ENCODE measurements around the gene NCS1. TPM values are rescaled to one million over a fixed set of nuclear protein-coding genes. Genes with fewer than 3 reads are reported as not detected.

NCS1 gene
- total RNA-seq, 1 donor from 2014 or later: 26.6 TPM

DNA sequence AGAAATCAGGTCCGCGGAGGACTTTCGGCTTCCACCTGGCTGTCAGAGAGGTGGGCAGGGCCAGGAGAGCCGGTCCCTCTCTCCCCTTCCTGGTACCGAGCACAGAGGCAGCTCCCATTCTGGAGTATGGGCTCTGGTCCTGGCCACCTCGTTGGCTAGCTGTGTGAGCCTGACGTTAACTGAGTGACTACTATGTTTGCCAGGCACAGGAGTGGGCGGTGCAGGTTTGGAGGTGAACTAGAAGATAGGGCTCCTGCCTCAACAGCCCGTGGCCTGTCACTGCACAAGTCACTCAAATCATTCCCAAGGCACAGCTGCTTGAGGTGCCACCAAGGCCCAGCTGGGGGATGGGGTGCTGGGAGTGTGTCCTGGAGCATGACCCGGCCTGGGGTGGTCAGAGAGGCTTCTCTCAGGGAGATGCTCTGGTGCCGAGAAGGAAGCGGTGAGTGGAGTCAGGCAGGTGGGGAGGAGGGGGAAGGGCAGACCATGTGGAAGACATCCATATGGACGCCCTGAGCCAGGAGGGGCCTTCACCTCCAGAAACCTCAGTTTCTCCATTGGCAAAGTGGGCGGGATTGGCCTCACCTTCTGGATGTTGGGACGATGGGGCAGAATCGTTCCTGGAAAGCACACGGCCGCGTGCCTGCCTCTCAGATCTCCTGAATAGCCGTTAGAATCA, 39.5 kb downstream of the NCS1 start:
- Histone ChIP-seq H3K27me3 (ENCODE audit: control insufficient read depth, insufficient read depth, low read length) (no peaks in the 10 kb centered on the region), H3K4me3 (ENCODE audit: low read depth, low read length) (no peak overlapping the region), H3K36me3 (ENCODE audit: control insufficient read depth, insufficient read depth, low read length) (peaks cover 2% of the 10 kb centered on the region)
- DNase-seq (ENCODE audit: low read depth) (no peak), FAIRE-seq (no peak)
- TF ChIP-seq, protein P1, sequence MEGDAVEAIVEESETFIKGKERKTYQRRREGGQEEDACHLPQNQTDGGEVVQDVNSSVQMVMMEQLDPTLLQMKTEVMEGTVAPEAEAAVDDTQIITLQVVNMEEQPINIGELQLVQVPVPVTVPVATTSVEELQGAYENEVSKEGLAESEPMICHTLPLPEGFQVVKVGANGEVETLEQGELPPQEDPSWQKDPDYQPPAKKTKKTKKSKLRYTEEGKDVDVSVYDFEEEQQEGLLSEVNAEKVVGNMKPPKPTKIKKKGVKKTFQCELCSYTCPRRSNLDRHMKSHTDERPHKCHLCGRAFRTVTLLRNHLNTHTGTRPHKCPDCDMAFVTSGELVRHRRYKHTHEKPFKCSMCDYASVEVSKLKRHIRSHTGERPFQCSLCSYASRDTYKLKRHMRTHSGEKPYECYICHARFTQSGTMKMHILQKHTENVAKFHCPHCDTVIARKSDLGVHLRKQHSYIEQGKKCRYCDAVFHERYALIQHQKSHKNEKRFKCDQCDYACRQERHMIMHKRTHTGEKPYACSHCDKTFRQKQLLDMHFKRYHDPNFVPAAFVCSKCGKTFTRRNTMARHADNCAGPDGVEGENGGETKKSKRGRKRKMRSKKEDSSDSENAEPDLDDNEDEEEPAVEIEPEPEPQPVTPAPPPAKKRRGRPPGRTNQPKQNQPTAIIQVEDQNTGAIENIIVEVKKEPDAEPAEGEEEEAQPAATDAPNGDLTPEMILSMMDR (IDR thresholded peaks at IDR 0.05; ENCODE audit: insufficient read depth, low read length, severe bottlenecking): no peak

DNA sequence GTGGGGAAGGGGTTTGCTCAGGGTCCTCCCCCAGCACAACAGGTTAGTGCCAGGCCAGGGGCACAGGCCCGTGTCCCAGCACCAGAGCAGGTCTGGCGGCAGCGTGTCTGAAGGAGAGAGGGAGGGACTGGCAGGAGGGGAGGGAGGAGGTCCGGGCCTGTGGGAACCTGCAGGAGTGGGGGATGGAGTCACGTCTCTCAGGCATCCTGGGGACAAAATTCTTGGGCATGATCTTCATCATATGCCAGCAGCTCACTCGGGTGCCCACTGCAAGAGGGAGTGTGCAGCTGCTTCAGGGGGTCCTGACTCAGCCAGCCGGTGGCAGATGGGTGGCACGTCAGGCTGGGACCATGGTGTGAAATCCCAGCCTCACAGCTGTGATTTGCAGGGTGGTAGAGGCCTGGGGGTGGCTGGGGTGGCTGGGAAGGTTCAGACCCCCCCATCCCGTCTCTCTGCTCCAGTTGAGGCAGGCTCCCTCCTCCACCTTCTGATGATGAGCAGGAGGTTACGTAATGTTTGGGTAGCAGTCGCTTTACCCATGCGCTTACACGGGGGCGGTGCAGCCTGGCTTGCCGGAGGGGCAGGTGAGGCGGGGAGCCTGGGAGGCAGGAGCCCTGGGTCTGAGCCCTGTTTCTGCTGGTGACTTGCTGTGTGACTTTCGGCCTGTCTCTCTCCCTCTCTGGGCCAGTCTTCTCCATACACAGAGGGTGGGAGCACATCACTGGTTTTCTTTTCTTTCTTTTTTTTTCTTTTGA, 40.5 kb downstream of the NCS1 start:
- peak; percentile 80 for DNase-seq (ENCODE audit: low read depth)

DNA sequence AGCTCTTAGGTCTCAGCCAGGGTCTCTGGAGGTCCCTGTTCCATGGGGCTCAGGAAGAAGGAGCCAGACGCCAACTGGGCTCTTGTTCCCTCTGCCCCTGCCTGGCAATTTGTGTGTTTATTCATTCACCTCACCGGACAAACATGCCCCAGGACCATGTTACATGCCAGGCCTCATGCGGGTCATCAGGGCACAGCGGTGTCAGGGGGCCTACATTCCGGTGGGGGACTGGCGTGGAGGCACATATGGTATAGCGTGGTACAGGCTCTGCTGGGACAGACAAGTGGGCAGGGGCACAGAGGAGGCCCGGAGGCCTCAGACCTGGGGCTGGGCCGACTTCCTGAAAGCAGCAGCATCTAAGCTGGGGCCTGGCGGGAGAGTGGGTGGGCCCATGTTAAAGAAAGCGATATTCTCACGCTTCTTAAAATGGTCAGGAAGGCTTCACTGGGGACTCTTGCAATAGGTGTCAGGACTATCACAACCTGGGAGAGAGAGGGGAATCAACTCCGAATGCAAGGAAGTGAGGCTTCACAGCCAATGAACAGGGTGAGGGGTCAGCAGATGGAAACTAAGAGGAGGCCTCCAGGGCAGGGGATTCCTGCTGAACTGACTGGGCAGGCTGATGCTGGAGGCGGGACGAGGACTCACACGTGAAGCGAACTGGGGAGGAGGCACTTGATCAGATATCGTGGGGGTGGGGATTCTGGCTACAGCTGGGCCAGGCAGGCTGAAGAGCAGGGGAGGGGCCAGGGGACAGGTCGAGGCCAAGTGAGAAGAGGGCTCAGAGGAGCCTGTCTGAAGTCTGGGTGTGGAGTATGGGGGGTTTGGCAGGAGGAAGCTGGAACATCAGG, 41.9 kb downstream of the NCS1 start:
- TF ChIP-seq, protein P1 (IDR thresholded peaks at IDR 0.05; ENCODE audit: insufficient read depth, low read length, severe bottlenecking): no peak
- no peak overlapping the region for H3K4me3 ChIP-seq (ENCODE audit: low read depth, low read length)
- H3K36me3 ChIP-seq (ENCODE audit: control insufficient read depth, insufficient read depth, low read length): peaks cover 9% of the 10 kb centered on the region
- DNase-seq (ENCODE audit: low read depth) (no peak), FAIRE-seq (no peak)
- H3K27me3 ChIP-seq (ENCODE audit: control insufficient read depth, insufficient read depth, low read length): no peaks in the 10 kb centered on the region

More for the DNA sequence above, 40.5 kb downstream of the NCS1 start:
- TF ChIP-seq, protein P1 (IDR thresholded peaks at IDR 0.05; ENCODE audit: insufficient read depth, low read length, severe bottlenecking): no peak
- H3K4me3 ChIP-seq (ENCODE audit: low read depth, low read length): no peak overlapping the region
- FAIRE-seq: no peak
- peaks cover 6% of the 10 kb centered on the region for H3K36me3 ChIP-seq (ENCODE audit: control insufficient read depth, insufficient read depth, low read length)
- H3K27me3 ChIP-seq (ENCODE audit: control insufficient read depth, insufficient read depth, low read length): no peaks in the 10 kb centered on the region

DNA sequence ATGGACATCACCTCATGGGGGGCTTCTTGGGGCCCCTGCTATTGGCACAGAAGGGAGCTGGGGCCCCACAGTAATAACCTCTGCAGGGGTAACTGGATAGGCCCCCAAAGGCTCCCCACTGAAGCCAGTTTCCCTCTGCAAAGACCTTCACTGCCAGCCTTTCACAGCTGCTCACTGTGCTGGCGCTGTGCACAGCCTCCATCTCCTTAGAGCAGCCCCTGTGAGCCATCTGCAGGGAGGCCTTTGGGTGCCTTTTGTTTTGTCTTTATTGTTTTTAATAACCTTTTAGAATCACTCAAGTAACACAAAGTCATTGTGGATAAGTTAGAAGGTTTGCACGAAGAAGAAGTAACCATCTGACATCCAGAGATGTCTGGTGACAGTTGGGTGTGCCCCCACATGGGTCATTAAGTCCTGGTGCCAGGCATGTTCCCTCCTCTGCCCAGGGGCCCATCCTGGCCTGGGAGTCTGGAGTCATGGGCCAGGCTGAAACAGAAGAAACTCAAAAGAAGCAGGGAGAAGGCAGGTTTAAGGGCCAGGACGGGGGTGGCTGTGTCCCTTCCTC, 42.7 kb downstream of the NCS1 start:
- no peak for FAIRE-seq
- H3K4me3 ChIP-seq (ENCODE audit: low read depth, low read length): no peak overlapping the region
- H3K27me3 ChIP-seq (ENCODE audit: control insufficient read depth, insufficient read depth, low read length): no peaks in the 10 kb centered on the region
- TF ChIP-seq, protein P1 (IDR thresholded peaks at IDR 0.05; ENCODE audit: insufficient read depth, low read length, severe bottlenecking): no peak
- H3K36me3 ChIP-seq (ENCODE audit: control insufficient read depth, insufficient read depth, low read length): peaks cover 11% of the 10 kb centered on the region
- DNase-seq (ENCODE audit: low read depth): no peak

DNA sequence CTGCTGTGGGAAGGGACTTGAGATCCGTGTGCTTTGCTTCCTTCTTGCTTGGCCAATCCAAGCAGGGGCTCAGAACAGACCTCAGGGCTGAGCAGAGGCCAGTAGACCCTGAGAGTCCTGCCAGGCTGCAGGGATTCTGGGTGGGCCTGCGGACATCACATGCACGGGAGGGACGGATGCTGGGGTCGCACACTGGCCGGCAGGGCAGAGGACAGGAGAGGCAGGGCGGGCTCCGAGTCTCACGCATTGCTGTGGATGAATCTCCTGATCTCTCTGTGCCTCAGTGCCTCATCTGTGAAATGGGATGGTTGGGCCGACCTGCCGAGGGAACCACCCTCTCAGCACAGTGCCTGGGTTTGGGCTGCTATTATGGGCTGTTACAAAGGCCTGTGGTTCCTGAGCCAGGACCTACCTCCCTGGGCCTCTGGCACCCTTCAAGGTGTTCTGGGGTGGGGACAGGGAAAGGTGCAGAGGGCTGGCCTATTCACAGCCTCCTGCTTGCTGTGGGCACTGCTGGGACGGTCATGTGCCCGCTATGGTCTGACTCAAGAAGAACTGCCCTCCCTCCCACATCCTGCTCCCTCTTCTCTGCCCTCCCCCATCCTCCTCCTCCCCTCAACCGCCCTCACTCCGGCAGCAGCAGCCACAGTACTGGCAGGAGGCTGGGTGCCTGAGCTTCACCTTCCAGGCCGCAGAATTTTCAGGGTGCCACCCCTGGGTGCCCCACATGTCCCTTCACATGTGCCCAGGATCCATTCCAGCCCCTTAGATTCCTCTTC, 43.3 kb downstream of the NCS1 start:
- H3K27me3 ChIP-seq (ENCODE audit: control insufficient read depth, insufficient read depth, low read length): no peaks in the 10 kb centered on the region
- peak; percentile 86 for FAIRE-seq
- H3K4me3 ChIP-seq (ENCODE audit: low read depth, low read length): no peak overlapping the region
- DNase-seq (ENCODE audit: low read depth): no peak
- TF ChIP-seq, protein P1 (IDR thresholded peaks at IDR 0.05; ENCODE audit: insufficient read depth, low read length, severe bottlenecking): no peak
- peaks cover 11% of the 10 kb centered on the region for H3K36me3 ChIP-seq (ENCODE audit: control insufficient read depth, insufficient read depth, low read length)

All from bronchial epithelial cell (primary cell).